Muscle of leg (tissue), 16 donors: ENCODE results near the gene CDS1. TPM values are rescaled to one million over a fixed set of nuclear protein-coding genes. Genes with fewer than 3 reads are reported as not detected.
"Not testable (repeated sequence)": the region's sequence is repeated elsewhere in the genome, so short reads cannot be mapped to it uniquely, and the experiment has no call there.

Experiments used
- DNase-seq: peaks from one replicate; pipeline ENCODE4 v3.0.0; 2013
- H3K27ac ChIP-seq: one replicate; pipeline ENCODE4 v1.5.1; 2013; ENCODE audit warnings: mild to moderate bottlenecking, low read length, control low read depth
- H3K27me3 ChIP-seq: one replicate; pipeline ENCODE4 v1.6.1; 2013; ENCODE audit warnings: low read length; ENCODE audit not compliant: control insufficient read depth, insufficient read depth
- H3K36me3 ChIP-seq: one replicate; pipeline ENCODE4 v1.6.1; 2013; ENCODE audit warnings: low read length; ENCODE audit not compliant: control insufficient read depth, insufficient read depth
- H3K4me1 ChIP-seq: one replicate; pipeline ENCODE4 v1.6.1; 2013; ENCODE audit warnings: low read length; ENCODE audit not compliant: control insufficient read depth, insufficient read depth
- H3K4me3 ChIP-seq: one replicate; pipeline ENCODE4 v1.5.1; 2013; ENCODE audit warnings: low read length, control low read depth
- H3K9me3 ChIP-seq: replicated peaks from 2 replicates; pipeline ENCODE4 v1.6.1; 2013; ENCODE audit warnings: low read depth, low read length; ENCODE audit not compliant: control insufficient read depth
- WGBS: methylation state at CpG from one replicate; pipeline ENCODE4 v1.1.5; 2013; ENCODE audit warnings: missing lambda C conversion rate; ENCODE audit not compliant: insufficient coverage; 5-methylcytosine and 5-hydroxymethylcytosine counted together
- long read RNA-seq, 11 donors: transcript quantifications; one replicate each; lab custom pipeline, GENCODE V29; 2026
- polyA plus RNA-seq, 8 donors: library from polyadenylated mRNA; unstranded; fragments of 120-200 nt; gene quantifications; one replicate each; pipeline versions ENCODE4 v1.2.1 to v1.2.3, GENCODE V29; 2013; ENCODE audit warnings: inconsistent platforms in 1 of 8, low replicate concordance in 1 of 8; ENCODE audit not compliant: insufficient read length in 8 of 8, insufficient read depth in 1 of 8
- total RNA-seq: library from RNA; stranded (reverse); fragments of 120-200 nt; gene quantifications from one replicate; pipeline ENCODE4 v1.2.4, GENCODE V29; 2013

The CDS1 gene
- total RNA-seq = 0.27 TPM
- 1 to 10 TPM in 2 of 8 donors, under 1 TPM in 6; 0.13 to 3.3 (median 0.26) TPM for polyA plus RNA-seq
- long read RNA-seq, donor 1 = 0 reads
- long read RNA-seq, donor 2 = 0 reads
- long read RNA-seq, donor 3, full-length matches to known transcripts = 1 of 1 reads
- long read RNA-seq, donor 3, partial matches to known transcripts = 0 of 1 reads
- long read RNA-seq, donor 3, other reads (novel, unspliced or antisense) = 0 of 1 reads
- long read RNA-seq, donor 4 = 0 reads
- long read RNA-seq, donor 5 = 0 reads
- long read RNA-seq, donor 6 = 0 reads
- long read RNA-seq, donor 7 = 0 reads
- long read RNA-seq, donor 8 = 0 reads
- long read RNA-seq, donor 9, full-length matches to known transcripts = 1 of 1 reads
- long read RNA-seq, donor 9, partial matches to known transcripts = 0 of 1 reads
- long read RNA-seq, donor 9, other reads (novel, unspliced or antisense) = 0 of 1 reads
- long read RNA-seq, donor 10 = 0 reads
- long read RNA-seq, donor 11 = 0 reads

- Histone ChIP-seq H3K27ac (no peak within 1 kb of the TSS), H3K27me3 (peaks cover 37% of the 10 kb centered on the region), H3K9me3 (no peaks in the 10 kb centered on the region), H3K4me3 (peak within 1 kb of the TSS; percentile 47), H3K36me3 (no peaks in the 10 kb centered on the region), H3K4me1 (peaks cover 13% of the 10 kb centered on the region)
- WGBS = under 1% methylated on average over 80 of the region's 88 CpGs
- DNase-seq = peak; percentile 6
These were observed at the start of gene CDS1 for GRCh38 chr4:84582988-84583875. Gene CDS1 (plus strand): TSS chr4:84583127. CDS start chr4:84583402, 275 bp downstream.

GRCh38 chr4:84535901-84536300, 47.0 kb upstream of the CDS1 start:
- Histone ChIP-seq H3K27ac (no peak overlapping the region), H3K4me3 (no peak overlapping the region), H3K9me3 (no peaks in the 10 kb centered on the region), H3K4me1 (no peaks in the 10 kb centered on the region), H3K36me3 (no peaks in the 10 kb centered on the region), H3K27me3 (peaks cover 2% of the 10 kb centered on the region)
- no CpG with 5 or more reads among the region's 2 CpGs for WGBS
- no peak for DNase-seq

GRCh38 chr4:84545093-84545492, 37.8 kb upstream of the CDS1 start:
- H3K36me3 ChIP-seq = no peaks in the 10 kb centered on the region
- 100% methylated on average over 1 of the region's 5 CpGs for WGBS
- no peak overlapping the region for H3K4me3 ChIP-seq
- H3K9me3 ChIP-seq = no peaks in the 10 kb centered on the region
- no peaks in the 10 kb centered on the region for H3K4me1 ChIP-seq
- DNase-seq = no peak
- H3K27ac ChIP-seq = no peak overlapping the region
- H3K27me3 ChIP-seq = peaks cover 2% of the 10 kb centered on the region

- no peaks in the 10 kb centered on the region for H3K4me1 ChIP-seq
- H3K27me3 ChIP-seq = peaks cover 2% of the 10 kb centered on the region
- no peaks in the 10 kb centered on the region for H3K36me3 ChIP-seq
- H3K27ac ChIP-seq = no peak overlapping the region
- whole genome bisulfite sequencing = no CpG with 5 or more reads among the region's 3 CpGs
- no peak overlapping the region for H3K4me3 ChIP-seq
- no peak for DNase-seq
- no peaks in the 10 kb centered on the region for H3K9me3 ChIP-seq
These were observed 35.7 kb upstream of the CDS1 start for GRCh38 chr4:84547211-84547610.

GRCh38 chr4:84549191-84549590, 33.7 kb upstream of the CDS1 start:
- not testable (repeated sequence) for H3K9me3 ChIP-seq, DNase-seq, H3K4me1 ChIP-seq, H3K27me3 ChIP-seq, H3K27ac ChIP-seq, H3K4me3 ChIP-seq, H3K36me3 ChIP-seq
- WGBS = 72% methylated on average over 4 of the region's 6 CpGs

- DNase-seq = no peak
- Histone ChIP-seq H3K27me3 (no peaks in the 10 kb centered on the region), H3K4me1 (no peaks in the 10 kb centered on the region), H3K27ac (no peak overlapping the region), H3K36me3 (no peaks in the 10 kb centered on the region), H3K4me3 (no peak overlapping the region), H3K9me3 (no peaks in the 10 kb centered on the region)
- no CpG with 5 or more reads among the region's 5 CpGs for WGBS
These were observed 20.8 kb upstream of the CDS1 start for GRCh38 chr4:84562156-84562555.

- Histone ChIP-seq H3K27ac (no peak overlapping the region), H3K4me1 (no peaks in the 10 kb centered on the region), H3K36me3 (no peaks in the 10 kb centered on the region), H3K27me3 (no peaks in the 10 kb centered on the region), H3K9me3 (no peaks in the 10 kb centered on the region), H3K4me3 (no peak overlapping the region)
- DNase-seq = no peak
- WGBS = 61% methylated on average over 2 of the region's 4 CpGs
These were observed 19.9 kb upstream of the CDS1 start for GRCh38 chr4:84563002-84563401.

- no peaks in the 10 kb centered on the region for H3K9me3 ChIP-seq
- WGBS = 93% methylated on average over 3 of the region's 4 CpGs
These were observed 17.0 kb upstream of the CDS1 start for GRCh38 chr4:84565951-84566350.

GRCh38 chr4:84568496-84568895, 14.4 kb upstream of the CDS1 start:
- H3K9me3 ChIP-seq = no peaks in the 10 kb centered on the region
- 43% methylated on average over 1 of the region's 3 CpGs for WGBS
- H3K4me1 ChIP-seq = peaks cover 3% of the 10 kb centered on the region
- no peaks in the 10 kb centered on the region for H3K36me3 ChIP-seq
- no peaks in the 10 kb centered on the region for H3K27me3 ChIP-seq
- H3K4me3 ChIP-seq = no peak overlapping the region
- H3K27ac ChIP-seq = no peak overlapping the region
- DNase-seq = peak; percentile 6

More at GRCh38 chr4:84565951-84566350, 17.0 kb upstream of the CDS1 start:
- no peaks in the 10 kb centered on the region for H3K36me3 ChIP-seq
- no peak overlapping the region for H3K4me3 ChIP-seq
- H3K4me1 ChIP-seq = peaks cover 3% of the 10 kb centered on the region
- H3K27ac ChIP-seq = no peak overlapping the region
- no peaks in the 10 kb centered on the region for H3K27me3 ChIP-seq
- no peak for DNase-seq

- Histone ChIP-seq H3K27me3 (no peaks in the 10 kb centered on the region), H3K4me3 (no peak overlapping the region), H3K9me3 (no peaks in the 10 kb centered on the region), H3K4me1 (peaks cover 3% of the 10 kb centered on the region), H3K36me3 (no peaks in the 10 kb centered on the region), H3K27ac (no peak overlapping the region)
- DNase-seq = no peak
- WGBS = 67% methylated on average over 1 of the region's 2 CpGs
These were observed 13.9 kb upstream of the CDS1 start for GRCh38 chr4:84569009-84569408.
